Caco-2 (cell line): Measurements from ENCODE around the gene ARHGAP42. TPM values are rescaled to one million over a fixed set of nuclear protein-coding genes. Genes with fewer than 3 reads are reported as not detected.
A peak's percentile ranks its signal among the peaks of the same experiment; 100 is the strongest.

Experiments
- BruUV-seq: library from RNA; stranded (reverse); fragments of 400-500 nt; replicated peaks from 2 replicates; lab custom pipeline; 2021; lab: Mats Ljungman, UMichigan
- CTCF ChIA-PET: fragments of 300-600 bp; sonication (Branson Sonifier 250); formaldehyde crosslinking; loops from one replicate; lab custom pipeline; 2022; ENCODE audit warnings: antibody characterized with exemption; lab: Charles Lee
- POLR2A ChIA-PET: fragments of 300-600 bp; sonication (Branson Sonifier 250); formaldehyde crosslinking; loops from one replicate; lab custom pipeline; 2022; ENCODE audit warnings: antibody characterized with exemption; lab: Charles Lee
- DNase-seq, 2 experiments: peaks; one replicate each; pipeline versions ENCODE4 v3.0.0 to v3.0.0-alpha.2; 2020 to 2022
- H3K27me3 ChIP-seq: replicated peaks from 2 replicates; pipeline ENCODE4 v1.6.0; 2011; ENCODE audit warnings: low read length; ENCODE audit not compliant: control insufficient read depth, insufficient read depth
- H3K36me3 ChIP-seq: 2 replicates; pipeline ENCODE4 v1.5.1; 2011; ENCODE audit warnings: low read length; ENCODE audit not compliant: control insufficient read depth, insufficient read depth
- H3K4me1 ChIP-seq: fragments of 250-450 bp; sonication (Bioruptor Pico); 2 replicates; pipeline ENCODE4 v1.5.1; 2020; ENCODE audit warnings: mild to moderate bottlenecking
- H3K4me3 ChIP-seq: 2 replicates; pipeline ENCODE4 v1.5.1; 2011; ENCODE audit warnings: low read depth, mild to moderate bottlenecking, control low read depth, low read length
- H3K9me3 ChIP-seq: fragments of 250-450 bp; sonication (Bioruptor Pico); 2 replicates; pipeline ENCODE4 v1.5.1; 2020; ENCODE audit warnings: mild to moderate bottlenecking, moderate library complexity
- H3K27ac Mint-ChIP-seq: one replicate; pipeline ENCODE4 v1.8.0; 2022; ENCODE audit warnings: mixed read lengths; ENCODE audit not compliant: unreplicated experiment
- H3K27me3 Mint-ChIP-seq: one replicate; pipeline ENCODE4 v1.8.0; 2022; ENCODE audit warnings: mixed read lengths; ENCODE audit not compliant: insufficient read depth, unreplicated experiment
- H3K36me3 Mint-ChIP-seq: one replicate; pipeline ENCODE4 v1.8.0; 2022; ENCODE audit warnings: mild to moderate bottlenecking, mixed read lengths; ENCODE audit not compliant: insufficient read depth, unreplicated experiment
- H3K4me1 Mint-ChIP-seq: one replicate; pipeline ENCODE4 v1.8.0; 2022; ENCODE audit warnings: low read depth, mixed read lengths; ENCODE audit not compliant: unreplicated experiment
- H3K4me3 Mint-ChIP-seq: one replicate; pipeline ENCODE4 v1.8.0; 2022; ENCODE audit warnings: mild to moderate bottlenecking, moderate library complexity, mixed read lengths; ENCODE audit not compliant: unreplicated experiment
- H3K9me3 Mint-ChIP-seq: one replicate; pipeline ENCODE4 v1.8.0; 2022; ENCODE audit warnings: mixed read lengths; ENCODE audit not compliant: unreplicated experiment
- CTCF ChIP-seq, 2 experiments: fragments of 200-600 bp in 1 of 2; IDR thresholded peaks; 1 replicate in 1 of 2; 2 replicates in 1 of 2; pipeline versions ENCODE4 v1.5.1 to v1.8.0; 2011 to 2022; ENCODE audit warnings: antibody characterized with exemption in 1 of 2, control low read depth in 1 of 2, inconsistent platforms in 1 of 2, low read depth in 1 of 2, low read length in 1 of 2, mild to moderate bottlenecking in 1 of 2, moderate library complexity in 1 of 2; ENCODE audit not compliant: insufficient read depth in 1 of 2, severe bottlenecking in 1 of 2, unreplicated experiment in 1 of 2
- intact Hi-C: fragments of 100-400 bp; cut with micrococcal nuclease; formaldehyde crosslinking; loops from one replicate; pipeline ENCODE4 v1.10.0; 2022; ENCODE audit not compliant: unreplicated experiment
- total RNA-seq: library from RNA; stranded (reverse); gene quantifications from 2 replicates; pipeline ENCODE4 v1.2.3, GENCODE V29; 2022

The ARHGAP42 gene
- total RNA-seq, 1 experiment from 2014 or later = 8.4 TPM

- no peak for TF ChIP-seq CTCF (IDR thresholded peaks at IDR 0.05; ENCODE audit: insufficient read depth in 1 of 2, low read depth in 1 of 2, low read length in 1 of 2, severe bottlenecking in 1 of 2, unreplicated experiment in 1 of 2)
- Mint-ChIP-seq H3K4me3 (no peak overlapping the region), H3K27me3 (no peaks in the 10 kb centered on the region), H3K27ac (no peak overlapping the region), H3K36me3 (no peaks in the 10 kb centered on the region), H3K4me1 (peaks cover 13% of the 10 kb centered on the region), H3K9me3 (no peaks in the 10 kb centered on the region)
- no peaks in the 10 kb centered on the region for H3K9me3 ChIP-seq
- DNase-seq = no peak
- CTCF ChIA-PET = interaction anchor here (1.0 to 5.5 kb wide), 4 partner anchors 8 to 247 kb away, joined by 3 to 45 read pairs (median 4); no protein-coding TSS in a partner anchor
- no TSS peak for BruUV-seq
- no peaks in the 10 kb centered on the region; the same call in 1 of the 2 replicates for H3K4me1 ChIP-seq
- H3K4me3 ChIP-seq = no peak overlapping the region
- POLR2A ChIA-PET = no interaction called here
- intact Hi-C loops = loop anchor here (2.0 kb wide), 1 partner anchor 103 kb away; no protein-coding TSS in a partner anchor
- H3K27me3 ChIP-seq = no peaks in the 10 kb centered on the region
- no peaks in the 10 kb centered on the region for H3K36me3 ChIP-seq
Observed at GRCh38 chr11:100680070-100680469, 7.0 kb upstream of the ARHGAP42 start.

- Histone ChIP-seq H3K36me3 (no peaks in the 10 kb centered on the region), H3K27me3 (no peaks in the 10 kb centered on the region), H3K4me3 (no peak overlapping the region), H3K4me1 (no peaks in the 10 kb centered on the region; the same call in 1 of the 2 replicates), H3K9me3 (no peaks in the 10 kb centered on the region)
- CTCF ChIA-PET = interaction anchor here (0.7 to 5.5 kb wide), 5 partner anchors 148 to 246 kb away, joined by 3 to 45 read pairs (median 3); no protein-coding TSS in a partner anchor
- peak; percentile 81 to 86 for DNase-seq
- POLR2A ChIA-PET = no interaction called here
- intact Hi-C loops = loop anchor here (2.0 kb wide), 1 partner anchor 104 kb away; no protein-coding TSS in a partner anchor
- Mint-ChIP-seq H3K9me3 (no peaks in the 10 kb centered on the region), H3K27ac (peak overlapping the region; percentile 71), H3K36me3 (no peaks in the 10 kb centered on the region), H3K27me3 (no peaks in the 10 kb centered on the region), H3K4me1 (peaks cover 13% of the 10 kb centered on the region), H3K4me3 (peak overlapping the region; percentile 34)
- BruUV-seq = no TSS peak
- no peak for TF ChIP-seq CTCF (IDR thresholded peaks at IDR 0.05; ENCODE audit: insufficient read depth in 1 of 2, low read depth in 1 of 2, low read length in 1 of 2, severe bottlenecking in 1 of 2, unreplicated experiment in 1 of 2)
Observed at GRCh38 chr11:100681064-100681502, 6.0 kb upstream of the ARHGAP42 start.

DNA sequence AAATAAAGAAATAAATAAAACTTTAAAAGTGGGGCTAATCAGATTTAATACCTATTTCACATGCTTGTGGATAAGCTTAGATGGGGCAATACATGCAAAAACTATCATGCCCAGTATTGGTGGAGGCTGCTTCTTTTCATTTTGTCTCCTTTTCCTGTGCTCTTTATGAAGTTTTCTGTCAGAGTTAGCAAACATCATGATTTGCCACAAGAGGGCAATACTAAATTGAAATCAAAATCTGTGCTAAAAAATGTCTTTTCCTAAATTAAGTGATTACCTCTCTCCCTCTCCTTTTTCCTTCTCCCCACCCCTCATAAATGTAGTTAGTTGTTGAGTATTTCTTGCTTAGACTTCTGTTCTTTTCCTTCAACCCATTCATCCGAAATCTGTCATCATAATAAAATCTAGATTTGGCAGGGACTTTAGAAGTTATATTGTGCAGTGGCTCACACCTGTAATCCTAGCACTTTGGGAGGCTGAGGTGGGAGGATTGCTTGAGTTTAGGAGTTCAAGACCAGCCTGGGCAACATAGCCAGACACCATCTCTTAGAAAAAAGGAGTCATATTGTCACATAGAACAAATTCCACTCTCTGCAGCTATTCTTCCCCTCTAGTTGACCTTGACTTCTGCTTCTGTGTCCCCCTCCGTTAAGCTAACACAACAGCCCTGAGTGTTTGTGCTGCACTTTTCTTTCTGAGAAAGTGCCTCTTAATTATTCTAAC lies 4.7 kb upstream of the ARHGAP42 start:
- Histone ChIP-seq H3K4me1 (no peaks in the 10 kb centered on the region; the same call in 1 of the 2 replicates), H3K27me3 (no peaks in the 10 kb centered on the region), H3K4me3 (no peak overlapping the region), H3K36me3 (no peaks in the 10 kb centered on the region), H3K9me3 (no peaks in the 10 kb centered on the region)
- Mint-ChIP-seq H3K36me3 (no peaks in the 10 kb centered on the region), H3K27me3 (no peaks in the 10 kb centered on the region), H3K4me3 (no peak overlapping the region), H3K9me3 (no peaks in the 10 kb centered on the region), H3K4me1 (peaks cover 13% of the 10 kb centered on the region), H3K27ac (no peak overlapping the region)
- ChIA-PET POLR2A (no interaction called here), CTCF (interaction anchor here (0.8 to 5.5 kb wide), 3 partner anchors 146 to 172 kb away, joined by 4 to 45 read pairs (median 4); no protein-coding TSS in a partner anchor)
- intact Hi-C loops = loop anchor here (1.0 kb wide), 4 partner anchors 94 to 248 kb away; no protein-coding TSS in a partner anchor
- BruUV-seq = no TSS peak
- peak; percentile 67 to 70 for TF ChIP-seq CTCF (IDR thresholded peaks at IDR 0.05; ENCODE audit: insufficient read depth in 1 of 2, low read depth in 1 of 2, low read length in 1 of 2, severe bottlenecking in 1 of 2, unreplicated experiment in 1 of 2)
- DNase-seq = peak in 1 of 2 experiments; percentile 35
